Measurements from ENCODE around the gene PDE2A.

The PDE2A gene

DNA sequence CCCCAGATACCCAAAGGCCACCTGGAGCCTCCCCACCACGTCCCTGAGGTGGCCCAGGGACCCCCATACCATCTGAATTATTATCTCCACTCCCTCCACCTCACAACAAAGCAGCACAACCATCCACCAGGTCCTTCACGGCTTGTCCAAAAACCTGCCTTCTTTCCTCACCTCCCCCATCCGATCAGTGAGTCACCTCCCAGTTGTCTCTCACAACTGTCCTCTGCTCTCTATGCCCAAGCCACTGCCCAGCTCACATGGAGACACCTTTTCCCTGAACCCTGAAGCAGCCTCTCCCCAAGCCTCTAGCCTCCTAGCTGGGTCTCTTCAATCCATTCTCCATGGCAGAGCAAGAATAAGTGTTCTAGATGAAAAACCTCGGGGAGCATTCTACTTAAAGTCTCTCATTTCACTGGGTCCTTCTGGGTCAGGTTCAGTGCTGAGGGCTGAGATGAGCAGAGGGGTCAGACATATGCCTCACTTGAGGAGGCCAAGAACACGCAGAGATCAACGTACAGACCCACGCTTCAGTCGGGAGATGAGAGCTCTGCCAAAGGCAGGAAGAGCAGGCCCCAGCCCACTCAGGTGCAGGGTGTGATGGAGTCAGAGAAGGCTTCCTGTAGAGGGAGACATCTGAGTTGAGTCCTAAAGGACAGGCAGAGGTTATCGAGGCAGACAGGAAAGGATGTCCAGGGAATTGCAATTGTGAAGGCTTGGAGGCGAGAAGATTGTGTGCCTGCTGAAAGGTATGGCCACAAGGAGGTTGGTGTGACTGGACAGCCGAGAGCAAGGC lies 74.7 kb downstream of the PDE2A start:
- TF ChIP-seq, protein P1, sequence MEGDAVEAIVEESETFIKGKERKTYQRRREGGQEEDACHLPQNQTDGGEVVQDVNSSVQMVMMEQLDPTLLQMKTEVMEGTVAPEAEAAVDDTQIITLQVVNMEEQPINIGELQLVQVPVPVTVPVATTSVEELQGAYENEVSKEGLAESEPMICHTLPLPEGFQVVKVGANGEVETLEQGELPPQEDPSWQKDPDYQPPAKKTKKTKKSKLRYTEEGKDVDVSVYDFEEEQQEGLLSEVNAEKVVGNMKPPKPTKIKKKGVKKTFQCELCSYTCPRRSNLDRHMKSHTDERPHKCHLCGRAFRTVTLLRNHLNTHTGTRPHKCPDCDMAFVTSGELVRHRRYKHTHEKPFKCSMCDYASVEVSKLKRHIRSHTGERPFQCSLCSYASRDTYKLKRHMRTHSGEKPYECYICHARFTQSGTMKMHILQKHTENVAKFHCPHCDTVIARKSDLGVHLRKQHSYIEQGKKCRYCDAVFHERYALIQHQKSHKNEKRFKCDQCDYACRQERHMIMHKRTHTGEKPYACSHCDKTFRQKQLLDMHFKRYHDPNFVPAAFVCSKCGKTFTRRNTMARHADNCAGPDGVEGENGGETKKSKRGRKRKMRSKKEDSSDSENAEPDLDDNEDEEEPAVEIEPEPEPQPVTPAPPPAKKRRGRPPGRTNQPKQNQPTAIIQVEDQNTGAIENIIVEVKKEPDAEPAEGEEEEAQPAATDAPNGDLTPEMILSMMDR (IDR thresholded peaks at IDR 0.05; ENCODE audit: extremely low read depth, missing control alignments): no peak

DNA sequence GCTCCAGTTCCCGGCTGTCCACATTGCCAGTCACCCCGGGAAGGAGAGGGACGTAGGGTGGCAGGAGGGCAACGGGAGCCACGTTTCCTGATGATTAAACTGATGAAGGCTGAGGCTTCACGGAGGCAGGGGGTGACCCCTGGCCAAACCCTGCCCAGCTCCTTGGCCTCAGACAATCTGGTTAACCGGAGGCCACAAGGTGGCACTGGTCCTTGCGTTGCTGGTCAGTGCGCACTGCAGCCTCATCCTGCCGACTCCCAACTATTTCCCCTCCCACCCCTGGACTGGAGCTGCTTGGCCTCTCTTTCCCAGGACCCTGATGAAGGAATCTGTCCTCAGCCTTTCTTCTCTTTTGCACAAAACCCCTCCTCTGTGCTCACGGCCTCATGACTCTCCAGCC lies 75.3 kb downstream of the PDE2A start:
- no peak for DNase-seq (ENCODE audit: low spot score)
- TF ChIP-seq, protein P1 (IDR thresholded peaks at IDR 0.05; ENCODE audit: extremely low read depth, missing control alignments): peak; percentile 9

More for the DNA sequence above, 74.7 kb downstream of the PDE2A start:
- no peak for DNase-seq (ENCODE audit: low spot score)

DNA sequence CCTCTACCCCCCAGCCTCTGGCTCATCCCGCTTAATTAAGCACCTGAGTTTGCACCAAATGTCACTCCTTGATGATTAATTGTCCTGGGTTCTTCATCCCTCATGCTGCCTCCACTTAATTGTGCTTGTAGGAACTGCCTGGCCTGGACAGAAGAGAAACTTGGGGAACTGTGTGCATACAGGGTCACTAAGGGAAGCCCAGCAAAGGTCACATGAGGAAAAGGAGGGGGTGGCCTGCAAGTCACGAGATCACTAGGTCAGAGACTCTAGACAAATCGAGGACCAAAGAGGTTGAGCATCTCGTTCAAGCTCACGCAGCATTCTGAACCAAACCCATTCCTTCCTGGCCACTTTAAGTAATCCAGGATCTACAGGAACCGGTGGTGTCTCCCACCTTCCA lies 75.8 kb downstream of the PDE2A start:
- DNase-seq (ENCODE audit: low spot score): no peak
- TF ChIP-seq, protein P1 (IDR thresholded peaks at IDR 0.05; ENCODE audit: extremely low read depth, missing control alignments): no peak

DNA sequence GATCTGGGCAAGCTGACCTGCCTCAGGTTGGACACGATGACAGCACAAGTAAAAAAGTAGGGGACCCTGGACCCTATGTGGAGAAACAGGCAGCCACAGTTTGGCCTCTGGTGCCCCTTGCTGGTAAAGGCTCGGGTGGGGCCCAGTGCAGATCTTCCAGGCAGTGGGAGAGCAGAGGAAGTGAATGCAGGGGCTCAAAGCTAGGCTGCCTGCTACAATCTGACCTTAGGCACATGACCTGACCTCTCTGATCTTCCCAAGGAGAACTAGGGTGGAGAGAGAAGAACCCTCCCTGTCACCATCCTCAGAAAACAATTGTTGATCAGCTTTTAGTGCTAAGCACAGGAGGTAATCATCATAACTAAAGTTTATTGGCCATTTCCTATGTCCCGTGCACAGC lies 76.5 kb downstream of the PDE2A start:
- TF ChIP-seq, protein P1 (IDR thresholded peaks at IDR 0.05; ENCODE audit: extremely low read depth, missing control alignments): no peak
- DNase-seq (ENCODE audit: low spot score): no peak

DNA sequence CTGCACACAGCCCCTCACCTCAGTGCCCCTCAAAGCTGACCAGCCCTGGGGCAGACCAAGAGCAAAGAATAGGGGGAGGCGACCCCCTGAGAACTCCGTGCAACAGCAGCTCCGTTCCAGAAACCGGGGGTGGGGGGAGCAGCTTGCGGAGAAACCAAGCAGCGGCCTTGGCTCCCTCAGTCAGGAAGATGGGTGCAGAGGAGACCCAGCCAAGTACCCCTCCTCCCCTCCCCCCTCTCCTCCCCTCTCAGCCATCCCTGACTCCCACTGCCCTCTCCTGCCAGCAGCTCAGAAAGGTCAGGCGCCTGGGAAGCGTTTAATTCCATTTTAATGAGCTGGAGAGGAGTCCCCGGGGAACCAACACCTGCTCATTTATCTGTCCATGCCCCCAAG lies 78.9 kb downstream of the PDE2A start:
- TF ChIP-seq, protein P1 (IDR thresholded peaks at IDR 0.05; ENCODE audit: extremely low read depth, missing control alignments): no peak
- no peak for DNase-seq (ENCODE audit: low spot score)

DNA sequence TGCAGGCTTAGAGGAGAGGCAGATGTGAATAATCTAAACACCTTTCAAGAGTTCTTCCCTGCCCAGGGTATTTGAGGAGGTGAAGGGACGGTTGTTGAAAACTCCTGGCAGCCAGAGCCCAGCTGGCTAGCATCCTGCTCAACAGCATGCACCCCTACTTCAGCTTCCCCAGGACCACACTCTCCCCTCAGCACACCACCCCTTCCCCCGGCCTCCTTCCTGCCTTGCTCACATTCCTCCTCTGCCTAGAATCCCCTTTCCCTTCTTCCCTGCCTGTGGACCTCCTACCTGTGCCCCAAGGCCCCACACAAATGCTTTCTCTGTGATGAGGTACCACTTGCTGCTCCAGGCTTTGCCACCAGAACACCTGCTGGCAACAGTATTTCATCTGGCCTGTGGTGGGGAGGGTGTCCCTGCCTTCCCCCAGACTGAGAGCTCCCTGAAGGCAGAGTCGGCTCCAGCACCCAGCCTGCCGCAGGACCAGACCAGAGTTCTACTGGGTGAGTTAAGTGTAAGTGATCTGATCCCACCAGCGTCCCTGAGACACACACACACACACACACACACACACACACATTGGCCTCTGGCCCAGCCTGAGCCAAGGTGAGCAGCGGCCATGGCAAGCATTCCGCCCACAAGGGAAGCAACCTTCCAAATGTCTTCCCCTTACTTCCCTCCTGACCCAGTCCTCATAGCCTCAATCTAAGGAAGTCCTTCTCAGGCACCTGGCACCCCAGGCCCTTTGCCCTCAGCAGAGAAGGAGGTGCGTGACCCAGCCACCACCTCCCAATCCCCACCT lies 79.5 kb downstream of the PDE2A start:
- TF ChIP-seq, protein P1 (IDR thresholded peaks at IDR 0.05; ENCODE audit: extremely low read depth, missing control alignments): no peak
- DNase-seq (ENCODE audit: low spot score): no peak

Measured in GM20000 (cell line).